Ascending aorta (tissue), 2 donors: ENCODE measurements around the gene ATRX. TPM values are rescaled to one million over a fixed set of nuclear protein-coding genes. Genes with fewer than 3 reads are reported as not detected.

Experiments
- DNase-seq, 2 donors: peaks; one replicate each; pipeline ENCODE4 v3.0.0-alpha.2; 2019; ENCODE audit warnings: low spot score in 2 of 2
- H3K27ac ChIP-seq, 2 donors: fragments of 200-600 bp; sonication (generic); one replicate each; pipeline ENCODE4 v1.5.1; 2016 to 2017; ENCODE audit warnings: mild to moderate bottlenecking in 1 of 2
- H3K27me3 ChIP-seq: fragments of 200-600 bp; sonication (generic); one replicate; pipeline ENCODE4 v1.5.1; 2017
- H3K36me3 ChIP-seq, 2 donors: fragments of 200-600 bp; sonication (generic); one replicate each; pipeline ENCODE4 v1.5.1; 2016
- H3K4me1 ChIP-seq, 2 donors: fragments of 200-600 bp; sonication (generic); one replicate each; pipeline ENCODE4 v1.5.1; 2016 to 2017; ENCODE audit warnings: mild to moderate bottlenecking in 1 of 2
- H3K4me3 ChIP-seq, 2 donors: fragments of 200-600 bp; sonication (generic); one replicate each; pipeline ENCODE4 v1.5.1; 2016 to 2017; ENCODE audit warnings: mild to moderate bottlenecking in 1 of 2
- H3K9me3 ChIP-seq, 2 donors: fragments of 200-600 bp; sonication (generic); one replicate each; pipeline ENCODE4 v1.5.1; 2016
- intact Hi-C: fragments of 100-400 bp; cut with DNase I; formaldehyde crosslinking; loops from one replicate; pipeline ENCODE4 v1.15.1; 2023
- total RNA-seq: library from RNA; depleted of rRNA; stranded (reverse); fragments of >200 nt; gene quantifications from one replicate; pipeline ENCODE4 v1.1.0, GENCODE V29; 2016
- TF ChIP-seq, protein P1 (sequence below), 3 experiments: fragments of 200-600 bp in 2 of 3; fragments of 450-650 bp in 1 of 3; sonication (generic) in 2 of 3; IDR thresholded peaks; one replicate each; pipeline ENCODE4 v1.5.1; 2016 to 2019; ENCODE audit warnings: antibody characterized with exemption in 3 of 3, mild to moderate bottlenecking in 1 of 3, moderate library complexity in 1 of 3

ATRX gene
- total RNA-seq, 1 donor from 2014 or later, result 117 TPM

DNA sequence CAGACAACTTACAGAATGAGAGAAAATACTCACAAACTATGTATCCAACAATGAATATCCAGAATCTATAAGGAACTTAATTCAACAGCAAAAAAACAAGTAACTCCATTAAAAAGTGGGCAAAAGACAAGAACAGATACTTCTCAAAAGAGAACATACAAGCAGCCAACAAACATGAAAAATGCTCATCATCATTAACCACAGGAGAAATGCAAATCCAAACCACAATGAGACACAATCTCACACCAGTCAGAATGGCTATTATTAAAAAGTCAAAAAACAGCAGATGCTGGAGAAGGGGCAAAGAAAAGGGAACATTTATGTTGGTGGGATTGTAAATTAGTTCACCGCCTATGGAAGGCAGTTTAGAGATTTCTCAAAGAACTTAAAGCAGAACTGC, 188.5 kb downstream of the ATRX start:
- no peaks in the 10 kb centered on the region for H3K27me3 ChIP-seq
- H3K9me3 ChIP-seq, result no peaks in the 10 kb centered on the region
- no peak overlapping the region for H3K27ac ChIP-seq
- DNase-seq, result no peak
- H3K36me3 ChIP-seq, result no peaks in the 10 kb centered on the region
- no peaks in the 10 kb centered on the region for H3K4me1 ChIP-seq
- no peak overlapping the region for H3K4me3 ChIP-seq
- TF ChIP-seq, protein P1, sequence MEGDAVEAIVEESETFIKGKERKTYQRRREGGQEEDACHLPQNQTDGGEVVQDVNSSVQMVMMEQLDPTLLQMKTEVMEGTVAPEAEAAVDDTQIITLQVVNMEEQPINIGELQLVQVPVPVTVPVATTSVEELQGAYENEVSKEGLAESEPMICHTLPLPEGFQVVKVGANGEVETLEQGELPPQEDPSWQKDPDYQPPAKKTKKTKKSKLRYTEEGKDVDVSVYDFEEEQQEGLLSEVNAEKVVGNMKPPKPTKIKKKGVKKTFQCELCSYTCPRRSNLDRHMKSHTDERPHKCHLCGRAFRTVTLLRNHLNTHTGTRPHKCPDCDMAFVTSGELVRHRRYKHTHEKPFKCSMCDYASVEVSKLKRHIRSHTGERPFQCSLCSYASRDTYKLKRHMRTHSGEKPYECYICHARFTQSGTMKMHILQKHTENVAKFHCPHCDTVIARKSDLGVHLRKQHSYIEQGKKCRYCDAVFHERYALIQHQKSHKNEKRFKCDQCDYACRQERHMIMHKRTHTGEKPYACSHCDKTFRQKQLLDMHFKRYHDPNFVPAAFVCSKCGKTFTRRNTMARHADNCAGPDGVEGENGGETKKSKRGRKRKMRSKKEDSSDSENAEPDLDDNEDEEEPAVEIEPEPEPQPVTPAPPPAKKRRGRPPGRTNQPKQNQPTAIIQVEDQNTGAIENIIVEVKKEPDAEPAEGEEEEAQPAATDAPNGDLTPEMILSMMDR (IDR thresholded peaks at IDR 0.05), result no peak
- intact Hi-C loops, result loop anchor here (5.0 kb wide), 1 partner anchor 905 kb away; no protein-coding TSS in a partner anchor

DNA sequence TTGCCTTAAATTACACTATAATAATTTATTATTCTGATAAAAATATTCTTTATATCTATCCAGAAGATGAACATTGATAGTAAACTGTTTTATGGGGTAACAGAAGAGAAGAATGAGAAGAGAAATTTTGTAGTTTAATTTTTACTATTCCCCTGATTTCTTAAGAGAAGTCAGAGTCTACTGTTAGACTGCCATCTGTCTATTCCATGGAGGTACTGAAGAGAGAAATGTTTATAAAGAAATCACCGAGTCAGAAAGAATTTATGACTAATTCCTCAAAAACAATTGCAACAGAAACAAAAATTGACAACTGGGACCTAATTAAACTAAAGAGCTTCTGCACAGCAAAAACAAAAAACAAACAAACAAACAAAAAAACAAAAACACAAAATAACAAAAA, 188.9 kb downstream of the ATRX start:
- H3K4me1 ChIP-seq, result no peaks in the 10 kb centered on the region

DNA sequence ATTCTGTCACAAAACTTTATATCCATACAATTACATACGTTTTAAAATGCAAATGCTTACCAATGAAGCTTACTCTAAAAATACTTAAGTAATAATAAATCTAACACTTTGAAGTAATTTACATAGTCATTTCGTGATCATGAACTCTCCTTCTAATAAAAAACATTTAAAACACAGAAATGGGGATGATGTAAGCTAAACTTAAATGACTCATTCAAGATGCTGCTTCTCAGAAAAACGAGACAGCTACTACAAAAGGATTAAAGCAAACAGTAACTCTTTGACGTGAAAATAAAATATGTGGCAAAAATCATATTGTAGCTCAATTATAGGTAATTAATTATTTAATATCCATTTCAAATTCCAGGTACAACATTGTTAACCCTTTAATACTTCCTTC, 190.2 kb downstream of the ATRX start:
- intact Hi-C loops, result loop anchor here (5.0 kb wide), 1 partner anchor 904 kb away; no protein-coding TSS in a partner anchor
- no peak overlapping the region for H3K4me3 ChIP-seq
- no peaks in the 10 kb centered on the region for H3K27me3 ChIP-seq
- no peak for DNase-seq
- TF ChIP-seq, protein P1 (IDR thresholded peaks at IDR 0.05), result no peak
- no peaks in the 10 kb centered on the region for H3K4me1 ChIP-seq
- no peaks in the 10 kb centered on the region for H3K9me3 ChIP-seq
- no peak overlapping the region for H3K27ac ChIP-seq
- H3K36me3 ChIP-seq, result no peaks in the 10 kb centered on the region

More for the DNA sequence above, 188.9 kb downstream of the ATRX start:
- no peaks in the 10 kb centered on the region for H3K9me3 ChIP-seq
- no peaks in the 10 kb centered on the region for H3K36me3 ChIP-seq
- no peak for DNase-seq
- no peak overlapping the region for H3K4me3 ChIP-seq
- no peaks in the 10 kb centered on the region for H3K27me3 ChIP-seq
- intact Hi-C loops, result loop anchor here (5.0 kb wide), 1 partner anchor 905 kb away; no protein-coding TSS in a partner anchor
- no peak overlapping the region for H3K27ac ChIP-seq
- TF ChIP-seq, protein P1 (IDR thresholded peaks at IDR 0.05), result peak; percentile 8 to 46 (median 44)

DNA sequence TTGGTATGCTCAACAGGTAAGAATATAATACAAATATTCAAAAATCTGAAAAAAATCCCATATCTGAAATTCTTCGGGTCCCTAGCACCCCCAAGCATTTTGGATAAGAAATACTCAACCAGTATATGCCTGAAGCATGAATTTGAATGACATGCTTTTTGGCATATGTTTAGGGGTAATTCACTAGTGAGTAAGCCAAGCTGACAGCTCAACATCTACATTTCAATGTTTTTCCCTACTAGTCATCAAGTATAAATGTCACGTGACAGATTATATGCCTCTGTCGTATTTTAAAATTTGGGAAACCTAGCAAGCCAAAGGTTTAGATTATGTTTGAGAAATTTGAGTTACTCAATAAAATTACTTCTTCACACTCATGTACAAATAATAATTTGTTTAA, 213.7 kb downstream of the ATRX start:
- intact Hi-C loops, result no loop called here
- TF ChIP-seq, protein P1 (IDR thresholded peaks at IDR 0.05), result no peak
- no peaks in the 10 kb centered on the region for H3K4me1 ChIP-seq
- H3K27me3 ChIP-seq, result no peaks in the 10 kb centered on the region
- H3K36me3 ChIP-seq, result no peaks in the 10 kb centered on the region
- H3K4me3 ChIP-seq, result no peak overlapping the region
- H3K27ac ChIP-seq, result no peak overlapping the region
- no peak for DNase-seq
- H3K9me3 ChIP-seq, result no peaks in the 10 kb centered on the region

DNA sequence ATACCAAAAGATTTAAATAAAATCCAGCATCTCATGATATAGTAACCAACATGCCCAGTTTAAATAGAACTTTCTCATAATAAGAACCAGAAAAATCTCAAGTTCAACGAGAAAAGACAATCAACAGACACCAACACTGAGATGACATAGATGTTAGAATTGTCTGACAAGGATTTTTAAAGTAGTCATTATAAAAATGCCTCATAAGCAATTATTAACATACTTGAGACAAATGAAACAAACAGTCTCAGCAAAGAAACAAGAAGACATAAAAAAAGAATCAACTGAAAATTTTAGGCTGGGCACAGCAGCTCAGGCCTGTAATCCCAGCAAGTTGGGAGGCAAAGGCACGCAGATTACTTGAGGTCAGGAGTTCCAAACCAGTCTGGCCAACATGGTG, 220.7 kb downstream of the ATRX start:
- intact Hi-C loops, result no loop called here
- peaks cover 0 to 4% of the 10 kb centered on the region in 2 donors for H3K36me3 ChIP-seq
- no peaks in the 10 kb centered on the region for H3K4me1 ChIP-seq
- H3K4me3 ChIP-seq, result no peak overlapping the region
- DNase-seq, result no peak
- H3K9me3 ChIP-seq, result peaks cover 0 to 6% of the 10 kb centered on the region in 2 donors
- no peaks in the 10 kb centered on the region for H3K27me3 ChIP-seq
- no peak overlapping the region for H3K27ac ChIP-seq
- TF ChIP-seq, protein P1 (IDR thresholded peaks at IDR 0.05), result no peak

DNA sequence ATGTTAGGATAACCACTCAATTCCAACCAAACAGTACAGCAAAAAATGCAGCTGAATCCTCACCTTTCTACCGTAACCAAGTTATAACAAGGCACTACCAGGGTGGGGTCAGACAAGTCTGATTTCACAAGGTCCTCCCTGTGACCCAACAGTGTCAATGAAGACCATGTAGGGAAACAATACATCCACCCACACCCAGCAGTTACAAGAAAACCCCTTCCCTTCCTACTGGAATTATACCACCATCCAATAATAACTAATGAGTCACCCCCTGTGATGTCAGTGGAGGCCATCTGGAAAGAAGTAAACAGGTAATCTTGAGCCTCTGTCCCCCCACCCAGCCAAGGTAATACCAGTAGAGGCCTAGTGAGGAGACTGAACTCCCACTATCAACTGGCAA, 221.2 kb downstream of the ATRX start:
- Histone ChIP-seq H3K27ac (no peak overlapping the region), H3K36me3 (peaks cover 0 to 4% of the 10 kb centered on the region in 2 donors), H3K4me3 (no peak overlapping the region), H3K4me1 (no peaks in the 10 kb centered on the region), H3K27me3 (no peaks in the 10 kb centered on the region), H3K9me3 (peaks cover 0 to 6% of the 10 kb centered on the region in 2 donors)
- TF ChIP-seq, protein P1 (IDR thresholded peaks at IDR 0.05), result no peak
- intact Hi-C loops, result no loop called here
- DNase-seq, result no peak
